Common myeloid progenitor, CD34-positive (primary cell): ENCODE data around the gene ANKRD17.

Experiments
- CTCF ChIA-PET: fragments of 350-600 bp; sonication (Branson Sonifier 250); formaldehyde crosslinking; loops from one replicate; lab custom pipeline; 2021; ENCODE audit warnings: antibody characterized with exemption; lab: Charles Lee
- POLR2A ChIA-PET: fragments of 350-600 bp; sonication (Branson Sonifier 250); formaldehyde crosslinking; loops from one replicate; lab custom pipeline; 2021; ENCODE audit warnings: antibody characterized with exemption; lab: Charles Lee
- DNase-seq, 3 donors: peaks; one replicate each; pipeline versions ENCODE4 v3.0.0 to v3.0.0-alpha.2; 2013
- H3K27ac ChIP-seq, 2 experiments: 1 replicate in 1 of 2; 2 replicates in 1 of 2; pipeline ENCODE4 v1.7.0; 2013; ENCODE audit warnings: inconsistent platforms in 2 of 2, low read length in 2 of 2, mild to moderate bottlenecking in 2 of 2, low read depth in 1 of 2, moderate library complexity in 1 of 2; ENCODE audit not compliant: severe bottlenecking in 2 of 2, insufficient read depth in 1 of 2, poor library complexity in 1 of 2
- H3K27me3 ChIP-seq, 5 experiments: replicated peaks in 2 of 5; 1 replicate in 3 of 5; 2 replicates in 2 of 5; pipeline versions ENCODE4 v1.6.1 to v1.7.0; 2013; ENCODE audit warnings: low read length in 4 of 5, mild to moderate bottlenecking in 2 of 5, moderate library complexity in 2 of 5, inconsistent platforms in 1 of 5; ENCODE audit not compliant: insufficient read depth in 5 of 5, control insufficient read depth in 4 of 5
- H3K36me3 ChIP-seq, 4 experiments: 1 replicate in 2 of 4; 2 replicates in 2 of 4; pipeline versions ENCODE4 v1.6.1 to v1.7.0; 2013; ENCODE audit warnings: low read length in 3 of 4, control low read depth in 1 of 4, mild to moderate bottlenecking in 1 of 4; ENCODE audit not compliant: control insufficient read depth in 4 of 4, insufficient read depth in 4 of 4
- H3K4me1 ChIP-seq, 4 experiments: 1 replicate in 3 of 4; 2 replicates in 1 of 4; pipeline versions ENCODE4 v1.6.1 to v1.7.1; 2013; ENCODE audit warnings: low read length in 3 of 4, mild to moderate bottlenecking in 3 of 4, control low read depth in 1 of 4, inconsistent platforms in 1 of 4, moderate library complexity in 1 of 4; ENCODE audit not compliant: control insufficient read depth in 4 of 4, insufficient read depth in 4 of 4; ENCODE audit errors: control extremely low read depth in 1 of 4
- H3K4me3 ChIP-seq, 7 experiments: 1 replicate in 4 of 7; 2 replicates in 3 of 7; pipeline versions ENCODE4 v1.5.1 to v1.7.0; 2013; ENCODE audit warnings: mild to moderate bottlenecking in 7 of 7, low read length in 6 of 7, moderate library complexity in 6 of 7, inconsistent platforms in 2 of 7, low read depth in 2 of 7, control low read depth in 1 of 7; ENCODE audit not compliant: insufficient read depth in 4 of 7, control insufficient read depth in 1 of 7; ENCODE audit errors: extremely low read depth in 1 of 7
- H3K9me3 ChIP-seq, 5 experiments: 1 replicate in 4 of 5; 2 replicates in 1 of 5; pipeline versions ENCODE4 v1.6.1 to v1.7.1; 2013; ENCODE audit warnings: low read length in 4 of 5, mild to moderate bottlenecking in 2 of 5, inconsistent platforms in 1 of 5, low read depth in 1 of 5, moderate library complexity in 1 of 5; ENCODE audit not compliant: control insufficient read depth in 4 of 5, insufficient read depth in 2 of 5; ENCODE audit errors: control extremely low read depth in 1 of 5
- WGBS: methylation state at CpG from one replicate; pipeline ENCODE4 v1.1.5; 2013; ENCODE audit not compliant: insufficient coverage; 5-methylcytosine and 5-hydroxymethylcytosine counted together

ANKRD17 gene

DNA sequence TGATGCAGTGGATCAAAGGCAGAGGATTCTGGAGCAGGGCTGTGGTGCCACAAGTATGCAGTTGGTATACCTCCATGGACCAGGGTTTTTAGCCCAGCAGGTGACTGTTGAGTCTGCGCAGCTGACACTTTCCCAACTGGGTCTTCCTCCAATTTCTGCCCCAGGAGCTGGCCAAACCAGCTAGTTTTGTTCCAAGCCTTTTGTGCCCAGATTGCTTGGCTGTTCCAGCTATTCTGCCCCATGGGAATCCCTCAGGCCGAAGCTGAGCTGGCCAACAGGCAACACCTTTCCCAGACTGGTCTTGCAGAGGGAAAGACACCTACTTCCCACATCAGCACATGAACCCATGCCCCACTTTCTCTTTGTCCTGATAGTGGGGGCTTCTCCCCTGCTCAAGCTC is 22.8 kb upstream of the ANKRD17 start:
- Histone ChIP-seq H3K4me3 (no peak overlapping the region), H3K27ac (no peak overlapping the region), H3K36me3 (peaks cover 0 to 5% (median 2%) of the 10 kb centered on the region in 4 experiments), H3K9me3 (peaks cover 0 to 14% (median 3%) of the 10 kb centered on the region in 5 experiments), H3K4me1 (no peaks in the 10 kb centered on the region), H3K27me3 (no peaks in the 10 kb centered on the region)
- POLR2A ChIA-PET: no interaction called here
- CTCF ChIA-PET: no interaction called here
- DNase-seq: no peak
- 92% methylated on average over 1 of the region's 2 CpGs for WGBS

DNA sequence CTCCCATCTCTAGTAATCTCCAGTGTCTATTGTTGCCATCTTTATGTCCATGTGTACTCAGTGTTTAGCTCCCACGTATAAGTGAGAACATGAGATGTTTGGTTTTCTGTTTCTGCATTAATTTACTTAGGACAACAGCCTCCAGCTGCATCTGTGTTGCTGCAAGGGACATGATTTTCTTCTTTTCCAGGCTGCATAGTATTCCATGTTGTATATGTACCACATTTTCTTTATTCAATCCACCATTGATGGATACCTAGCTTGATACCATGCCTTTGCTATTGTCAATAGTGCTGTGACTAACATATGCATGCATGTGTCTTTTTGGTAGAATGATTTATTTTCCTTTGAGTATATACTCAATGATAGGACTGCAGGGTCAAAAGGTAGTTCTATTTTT is 18.6 kb upstream of the ANKRD17 start:
- Histone ChIP-seq H3K4me1 (peaks cover 0 to 2% (median 0%) of the 10 kb centered on the region in 4 experiments), H3K27ac (no peak overlapping the region), H3K4me3 (no peak overlapping the region), H3K9me3 (peaks cover 0 to 14% (median 3%) of the 10 kb centered on the region in 5 experiments), H3K36me3 (peaks cover 0 to 5% (median 0%) of the 10 kb centered on the region in 4 experiments), H3K27me3 (no peaks in the 10 kb centered on the region)
- ChIA-PET CTCF (no interaction called here), POLR2A (no interaction called here)
- WGBS: 80% methylated on average over 1 of the region's 1 CpG
- no peak for DNase-seq

GRCh38 chr4:73275318-73275654 is 16.7 kb upstream of the ANKRD17 start:
- WGBS: no CpG with 5 or more reads among the region's 1 CpG
- Histone ChIP-seq H3K36me3 (no peaks in the 10 kb centered on the region), H3K4me1 (peaks cover 0 to 2% (median 0%) of the 10 kb centered on the region in 4 experiments), H3K27me3 (no peaks in the 10 kb centered on the region), H3K9me3 (peaks cover 0 to 14% (median 3%) of the 10 kb centered on the region in 5 experiments), H3K4me3 (no peak overlapping the region), H3K27ac (no peak overlapping the region)
- ChIA-PET POLR2A (no interaction called here), CTCF (interaction anchor here (1.5 kb wide), 1 partner anchor 16 kb away, joined by 3 read pairs; no protein-coding TSS in a partner anchor)
- no peak for DNase-seq

- H3K36me3 ChIP-seq: no peaks in the 10 kb centered on the region
- H3K27ac ChIP-seq: no peak overlapping the region
- H3K4me1 ChIP-seq: peaks cover 0 to 2% (median 0%) of the 10 kb centered on the region in 4 experiments
- ChIA-PET POLR2A (no interaction called here), CTCF (interaction anchor here (0.6 kb wide), 1 partner anchor 15 kb away, joined by 3 read pairs; no protein-coding TSS in a partner anchor)
- H3K4me3 ChIP-seq: no peak overlapping the region
- peak in 1 of 3 donors; percentile 23 for DNase-seq
- no peaks in the 10 kb centered on the region for H3K27me3 ChIP-seq
- H3K9me3 ChIP-seq: peaks cover 0 to 9% (median 3%) of the 10 kb centered on the region in 5 experiments
Measured at GRCh38 chr4:73272816-73273215, 14.2 kb upstream of the ANKRD17 start.

- Histone ChIP-seq H3K27ac (no peak overlapping the region), H3K4me3 (no peak overlapping the region), H3K4me1 (no peaks in the 10 kb centered on the region), H3K9me3 (no peaks in the 10 kb centered on the region), H3K36me3 (peaks cover 0 to 2% (median under 1%) of the 10 kb centered on the region in 4 experiments), H3K27me3 (no peaks in the 10 kb centered on the region)
- ChIA-PET CTCF (no interaction called here), POLR2A (no interaction called here)
- no peak for DNase-seq
- WGBS: 100% methylated on average over 1 of the region's 2 CpGs
Measured at GRCh38 chr4:73267050-73267449, 8.5 kb upstream of the ANKRD17 start.

DNA sequence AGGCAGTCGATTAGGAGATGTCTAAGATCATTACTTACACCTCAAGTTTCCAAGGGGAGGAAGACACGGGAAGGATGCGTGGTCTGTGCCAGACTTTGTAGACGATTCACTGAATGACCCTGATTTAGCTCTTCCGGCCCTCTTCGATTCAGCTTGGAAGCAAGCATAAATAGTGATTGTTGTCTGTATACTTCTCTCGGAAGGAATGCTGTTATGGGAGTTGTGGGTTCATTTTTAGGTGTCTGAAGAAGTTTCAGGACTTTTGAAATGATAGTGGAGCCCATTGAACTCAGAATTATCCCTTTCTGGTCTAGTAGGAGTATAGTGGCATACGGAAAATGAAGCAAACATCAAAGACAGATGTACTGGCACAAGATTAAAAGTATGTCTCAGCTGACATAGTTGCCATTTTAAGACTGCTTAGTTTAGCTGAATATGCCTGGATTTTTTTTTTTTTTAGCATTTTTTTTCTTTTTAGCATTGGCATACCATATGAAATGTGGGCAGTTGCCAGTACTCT is 1.0 kb upstream of the ANKRD17 start:
- peak; percentile 21 to 59 (median 51) for DNase-seq
- Histone ChIP-seq H3K4me3 (peak overlapping the region; percentile 92 to 100 (median 95)), H3K36me3 (peaks cover 2 to 4% (median 3%) of the 10 kb centered on the region in 4 experiments), H3K27ac (peak overlapping the region; percentile 91 to 96), H3K9me3 (no peaks in the 10 kb centered on the region), H3K4me1 (peaks cover 13 to 31% (median 23%) of the 10 kb centered on the region in 4 experiments), H3K27me3 (no peaks in the 10 kb centered on the region)
- ChIA-PET POLR2A (interaction anchor here (0.6 to 2.5 kb wide), 3 partner anchors 37 to 205 kb away, joined by 3 to 7 read pairs (median 5); partner anchors contain the start of gene COX18), CTCF (interaction anchor here (0.6 to 3.1 kb wide), 9 partner anchors 9 to 132 kb away, joined by 3 to 12 read pairs (median 3); no protein-coding TSS in a partner anchor)
- 0% methylated on average over 4 of the region's 8 CpGs for WGBS

- ChIA-PET POLR2A (interaction anchor here (1.6 to 2.5 kb wide), 2 partner anchors 35 to 188 kb away, joined by 5 to 7 read pairs; partner anchors contain the start of gene COX18), CTCF (interaction anchor here (0.9 to 3.1 kb wide), 10 partner anchors 15 to 188 kb away, joined by 3 to 14 read pairs (median 8); no protein-coding TSS in a partner anchor)
- DNase-seq: peak; percentile 52 to 76 (median 64)
- H3K9me3 ChIP-seq: no peaks in the 10 kb centered on the region
- no peaks in the 10 kb centered on the region for H3K27me3 ChIP-seq
- H3K4me1 ChIP-seq: peaks cover 13 to 31% (median 23%) of the 10 kb centered on the region in 4 experiments
- peak overlapping the region; percentile 91 to 96 for H3K27ac ChIP-seq
- H3K36me3 ChIP-seq: peaks cover 2 to 9% (median 4%) of the 10 kb centered on the region in 4 experiments
- H3K4me3 ChIP-seq: peak overlapping the region; percentile 92 to 100 (median 95)
- 0% methylated on average over 22 of the region's 30 CpGs for WGBS
Measured at GRCh38 chr4:73258436-73258685, 237 bp downstream of the ANKRD17 start.
